NK-92 treated with Interleukin-12 subunit alpha and Interleukin-12 subunit beta, amount 100 ng/mL, for 24 hours (cell line): Measurements from ENCODE around the gene FPGS.
"Not testable (repeated sequence)": the region's sequence is repeated elsewhere in the genome, so short reads cannot be mapped to it uniquely, and the experiment has no call there.

Experiments used
- DNase-seq: peaks from one replicate; lab custom pipeline; 2025; lab: John Stamatoyannopoulos, UW

The FPGS gene

DNA sequence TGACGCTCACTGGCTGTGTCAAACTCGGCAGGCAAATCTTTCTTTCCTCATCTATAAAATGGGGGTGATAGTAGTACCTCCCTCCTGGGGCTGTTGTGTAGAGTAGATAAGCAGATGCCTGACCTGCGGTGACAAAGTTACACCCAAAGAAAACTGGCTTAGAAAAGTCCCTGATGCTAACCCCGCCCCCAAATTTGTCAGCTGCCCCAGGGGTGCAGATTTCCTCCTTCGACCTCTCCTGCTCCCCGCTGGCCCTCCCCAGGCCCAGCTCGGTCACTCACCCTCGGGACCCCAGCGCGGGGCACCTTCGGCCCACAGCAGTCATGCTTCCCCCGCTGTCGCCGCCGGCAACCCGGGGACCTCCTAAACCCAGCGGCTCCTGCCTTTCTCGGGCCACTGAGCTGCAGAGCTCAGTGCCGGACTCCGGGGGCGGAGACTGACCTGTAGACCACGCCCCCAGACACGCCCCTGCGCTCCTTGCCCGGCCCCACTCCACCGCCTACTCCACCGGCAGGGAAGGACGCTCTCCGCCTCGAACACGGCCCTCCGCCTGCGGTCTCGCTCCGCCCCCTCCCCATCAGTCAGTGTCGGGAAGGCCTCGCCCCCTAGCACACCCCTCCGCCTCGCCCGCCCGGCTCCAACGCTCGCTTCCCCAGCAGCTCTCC, 31.6 kb upstream of the FPGS start:
- DNase-seq = peak; percentile 76

- no peak for DNase-seq
Measured at GRCh38 chr9:127771570-127772189, 31.0 kb upstream of the FPGS start.

GRCh38 chr9:127772603-127773002, 30.1 kb upstream of the FPGS start:
- DNase-seq = no peak

GRCh38 chr9:127773272-127773671, 29.4 kb upstream of the FPGS start:
- DNase-seq = no peak

DNA sequence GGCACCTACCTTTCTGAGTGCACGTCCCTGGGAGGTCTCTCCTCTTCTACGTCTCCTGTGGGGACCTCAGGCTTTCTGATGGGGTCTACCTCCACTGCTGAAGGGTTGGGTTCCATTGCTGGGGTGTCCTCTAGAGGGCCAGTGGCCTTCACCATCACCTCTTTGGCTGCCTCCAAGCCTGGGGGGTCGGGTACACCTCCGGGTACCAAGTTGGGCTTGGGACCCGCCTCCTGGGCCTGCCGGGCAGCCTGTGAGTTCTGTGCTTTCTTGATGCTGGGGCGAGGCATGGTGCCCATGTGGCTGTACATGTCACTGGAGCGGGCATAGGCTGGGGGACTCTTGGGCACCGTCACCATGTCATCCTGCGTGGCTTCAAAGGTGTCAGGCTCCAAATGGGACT, 28.7 kb upstream of the FPGS start:
- no peak for DNase-seq

DNA sequence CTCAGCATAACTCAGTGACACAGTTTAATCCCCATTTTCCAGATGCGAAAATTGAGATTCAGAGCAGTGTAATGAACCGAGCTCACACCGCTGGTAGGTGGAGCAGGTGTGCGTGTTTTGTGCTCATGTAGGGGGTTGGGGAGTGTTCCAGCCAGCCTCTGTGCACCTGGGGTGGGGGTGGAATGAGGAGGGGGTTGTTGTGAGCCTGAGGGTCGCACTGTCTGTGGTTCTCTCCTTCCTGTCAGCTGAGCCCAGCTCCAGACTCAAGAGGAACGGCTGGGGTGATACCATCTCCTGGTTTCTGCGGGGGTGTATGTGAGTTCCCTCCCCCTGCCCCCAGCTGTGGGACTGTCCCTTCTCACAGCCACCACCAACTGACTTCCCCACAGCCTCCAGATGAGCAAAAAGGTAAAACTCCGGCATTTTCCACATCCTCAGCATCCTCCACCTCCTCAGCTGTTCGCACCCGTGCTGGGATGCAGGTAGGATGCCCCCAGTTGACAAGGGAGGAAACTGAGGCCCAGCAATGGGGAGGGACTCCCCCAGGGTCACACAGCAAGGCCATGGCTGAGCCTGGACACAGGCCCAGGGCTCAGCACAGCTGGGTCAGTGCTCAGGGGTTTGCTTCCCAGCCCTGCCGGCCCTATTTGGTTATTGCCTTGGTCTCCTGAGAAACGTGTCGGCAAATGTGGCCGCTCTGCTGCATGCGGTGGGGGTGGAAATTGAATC, 26.3 kb upstream of the FPGS start:
- DNase-seq = peak; percentile 27

- DNase-seq = no peak
Measured at GRCh38 chr9:127776924-127777289, 25.8 kb upstream of the FPGS start.

DNA sequence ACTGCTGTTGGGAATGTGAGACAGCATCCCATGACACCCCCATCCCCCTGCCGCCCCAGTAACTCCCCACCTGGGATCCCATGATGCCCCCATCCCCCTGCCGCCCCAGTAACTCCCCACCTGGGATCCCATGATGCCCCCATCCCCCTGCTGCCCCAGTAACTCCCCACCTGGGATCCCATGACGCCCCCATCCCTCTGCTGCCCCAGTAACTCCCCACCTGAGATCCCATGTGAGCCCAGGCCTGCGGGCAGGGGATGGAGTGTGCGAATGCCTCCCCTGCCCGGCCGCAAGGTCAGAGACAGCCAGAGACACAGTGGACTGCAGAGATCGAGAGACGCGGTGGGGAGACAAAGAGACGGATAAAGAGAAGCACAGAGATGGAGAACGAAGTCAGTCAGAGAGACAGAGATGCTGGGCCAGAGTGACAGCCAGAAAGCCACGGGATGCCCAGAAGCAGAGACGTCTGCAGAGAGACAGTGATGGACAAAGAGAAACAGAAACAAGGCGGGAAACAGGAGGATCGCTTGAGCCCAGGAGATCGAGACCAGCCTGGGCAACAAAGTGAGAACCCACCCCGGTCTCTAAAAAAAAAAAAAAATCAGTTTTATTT, 25.2 kb upstream of the FPGS start:
- no peak for DNase-seq

DNA sequence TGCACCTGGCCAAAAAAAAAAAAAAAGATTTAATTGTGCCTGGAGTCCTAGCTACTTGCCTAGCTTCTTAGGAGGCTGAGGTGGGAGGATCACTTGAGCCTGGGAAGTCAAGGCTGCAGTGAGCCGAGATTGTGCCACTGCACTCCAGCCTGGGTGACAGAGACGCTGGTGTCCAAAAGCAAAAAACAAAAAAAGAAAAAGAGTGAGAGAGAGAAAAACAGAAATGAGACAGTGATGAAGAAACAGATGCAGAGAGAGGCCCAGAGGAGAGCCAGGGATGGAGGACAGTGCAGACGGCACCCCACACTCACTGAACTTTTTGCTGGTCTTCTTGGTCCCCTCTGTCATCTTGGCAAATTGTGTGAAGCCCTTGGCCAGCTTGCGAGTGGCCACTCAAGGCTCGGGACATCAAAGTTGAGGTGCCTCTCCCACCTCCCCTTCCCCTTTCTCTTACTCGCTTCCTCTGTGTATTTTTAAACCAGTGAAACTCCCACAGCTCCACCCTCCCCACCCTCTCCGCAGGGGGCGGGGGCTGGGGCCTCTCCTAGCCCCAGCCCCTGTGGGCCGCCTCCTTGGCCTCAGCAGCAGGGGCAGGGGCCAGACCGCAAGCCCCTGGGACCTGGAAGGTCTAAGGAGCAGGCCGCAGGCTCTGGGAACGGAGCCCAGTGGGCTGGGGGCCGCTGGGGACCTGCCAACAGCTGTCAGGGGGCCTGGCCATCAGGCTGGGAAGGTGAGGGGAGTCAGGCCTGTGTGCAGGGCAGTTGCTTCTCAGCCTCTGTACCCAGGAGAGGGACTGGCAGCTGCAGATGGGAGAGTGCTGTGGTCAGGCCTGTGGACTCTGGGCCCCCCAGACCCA, 24.2 kb upstream of the FPGS start, which contains the start of gene SH2D3C:
SH2D3C (minus strand) TSS at position 387 of the 856 bp plus-strand sequence; CDS start at position 348, 39 bp downstream.
- DNase-seq = peak; percentile 36

- peak; percentile 63 for DNase-seq
Measured at GRCh38 chr9:127779136-127779981, 23.3 kb upstream of the FPGS start.

DNA sequence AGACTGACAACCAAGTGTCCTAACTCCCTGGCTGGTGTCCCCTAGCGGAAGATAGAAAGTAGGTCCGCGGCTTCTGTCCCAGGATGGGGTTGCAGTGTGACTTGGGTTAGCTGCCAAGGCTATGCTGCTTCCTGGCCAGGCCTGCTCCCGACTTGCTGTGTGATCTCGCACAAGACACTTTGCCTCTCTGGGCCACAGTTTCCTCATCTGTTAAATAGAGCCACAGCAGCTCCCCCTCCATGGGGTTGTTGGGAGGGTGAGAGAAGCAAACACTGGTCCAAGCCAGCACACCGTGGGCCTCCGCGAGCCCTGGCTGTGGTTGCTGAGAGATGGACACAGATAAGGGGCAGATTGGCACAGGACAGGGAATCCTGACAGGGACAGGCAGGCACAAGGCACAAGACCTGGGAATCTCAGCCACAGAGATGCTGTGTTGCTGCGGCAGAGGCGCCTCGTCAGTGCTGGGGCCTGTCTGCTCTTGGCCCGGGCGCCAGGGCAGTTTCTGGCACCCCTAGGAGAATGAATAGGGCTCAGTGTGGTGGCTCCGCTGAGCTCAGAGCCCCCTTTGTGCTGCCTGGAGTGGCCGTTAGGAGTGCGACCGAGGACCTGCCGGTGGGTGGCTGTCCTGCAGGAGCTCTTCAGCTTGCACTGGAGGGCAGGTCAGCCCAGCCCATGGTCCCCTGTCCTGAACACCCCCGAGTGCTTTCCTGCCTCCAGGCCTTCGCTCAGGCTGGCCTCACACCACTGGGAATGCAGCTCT, 22.4 kb upstream of the FPGS start:
- no peak for DNase-seq

DNA sequence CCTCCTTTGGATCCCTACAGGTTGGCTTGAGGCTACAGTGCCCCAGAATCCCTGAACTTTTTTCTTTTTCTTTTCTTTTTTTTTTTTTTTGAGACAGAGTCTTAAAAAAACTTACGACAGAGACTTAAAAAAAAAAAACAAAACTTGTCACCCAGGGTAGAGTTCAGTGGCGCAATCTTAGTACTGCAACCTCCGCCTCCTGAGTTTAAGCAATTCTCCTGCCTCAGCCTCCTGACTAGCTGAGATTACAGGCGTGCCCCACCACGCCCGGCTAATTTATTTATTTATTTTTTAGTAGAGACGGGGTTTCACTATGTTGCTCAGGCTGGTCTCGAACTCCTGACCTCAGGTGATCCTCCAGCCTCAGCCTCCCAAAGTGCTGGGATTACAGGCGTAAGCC, 21.8 kb upstream of the FPGS start:
- not testable (repeated sequence) for DNase-seq

DNA sequence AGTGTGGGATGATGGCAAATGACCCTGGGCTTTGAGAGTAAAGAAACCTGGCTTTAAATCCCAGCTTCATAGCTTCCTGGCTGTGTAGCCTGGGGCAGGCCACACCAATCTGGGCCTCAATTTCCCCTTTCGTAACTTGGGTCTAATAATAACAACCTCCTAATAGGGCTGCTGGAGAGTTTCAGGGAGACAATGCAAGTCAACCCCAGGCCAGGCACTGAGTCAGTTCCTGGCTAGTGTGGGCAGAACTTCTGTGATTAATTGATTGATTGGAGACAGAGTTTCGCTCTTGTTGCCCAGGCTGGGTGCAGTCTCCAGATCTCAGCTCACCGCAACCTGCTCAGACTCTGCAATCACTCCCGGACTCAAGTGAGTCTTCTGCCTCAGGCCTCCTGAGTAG, 20.9 kb upstream of the FPGS start:
- DNase-seq = no peak

DNA sequence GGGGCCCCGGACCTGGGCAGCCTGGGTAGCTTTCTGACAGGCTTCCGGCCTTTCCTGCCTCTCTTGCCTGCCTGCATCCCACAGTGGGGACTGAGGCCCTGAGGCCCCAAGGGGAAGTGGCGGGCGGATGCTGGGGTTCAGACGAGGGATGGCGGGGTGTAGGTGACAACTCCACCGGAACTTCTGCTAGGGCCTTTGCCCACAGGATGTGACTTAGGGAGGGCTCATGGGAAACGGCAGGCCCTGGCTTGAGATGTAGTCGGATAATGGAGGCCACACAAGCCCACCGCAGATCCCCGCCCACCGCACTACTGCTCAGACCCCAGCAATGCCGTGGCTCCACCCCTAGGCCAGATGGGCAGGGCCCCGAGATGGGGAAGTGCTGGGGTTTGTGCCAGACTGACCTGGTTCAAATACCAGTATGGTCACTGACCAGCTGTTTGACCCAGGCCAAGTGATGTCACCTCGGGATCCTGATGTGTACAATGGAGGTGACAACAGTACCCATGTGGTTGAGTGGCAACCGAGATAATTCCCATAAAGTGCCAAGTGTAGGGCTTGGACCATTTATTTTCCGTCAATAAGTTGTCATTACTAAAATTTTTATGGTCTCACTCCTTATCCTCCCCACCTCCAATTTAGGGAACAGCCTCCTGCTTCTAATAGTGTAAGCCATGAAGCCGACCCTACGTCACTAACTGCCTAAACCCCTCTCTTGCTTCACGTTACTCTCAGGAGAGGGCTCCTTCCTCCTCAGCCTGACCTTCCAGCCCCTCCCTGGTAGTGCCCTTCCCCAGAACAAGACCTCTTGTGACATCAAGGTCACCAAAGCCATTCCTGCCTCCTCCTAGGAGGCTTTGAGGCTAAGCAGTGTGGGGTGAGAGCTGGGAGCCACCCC, 19.3 kb upstream of the FPGS start:
- DNase-seq = peak; percentile 86

GRCh38 chr9:127785023-127785932, 17.4 kb upstream of the FPGS start:
- DNase-seq = peak; percentile 78

GRCh38 chr9:127785933-127786772, 16.5 kb upstream of the FPGS start, which contains the start of gene CDK9:
CDK9 (plus strand) TSS chr9:127786034; CDS start chr9:127786149, 115 bp downstream.
- DNase-seq = peak; percentile 79

DNA sequence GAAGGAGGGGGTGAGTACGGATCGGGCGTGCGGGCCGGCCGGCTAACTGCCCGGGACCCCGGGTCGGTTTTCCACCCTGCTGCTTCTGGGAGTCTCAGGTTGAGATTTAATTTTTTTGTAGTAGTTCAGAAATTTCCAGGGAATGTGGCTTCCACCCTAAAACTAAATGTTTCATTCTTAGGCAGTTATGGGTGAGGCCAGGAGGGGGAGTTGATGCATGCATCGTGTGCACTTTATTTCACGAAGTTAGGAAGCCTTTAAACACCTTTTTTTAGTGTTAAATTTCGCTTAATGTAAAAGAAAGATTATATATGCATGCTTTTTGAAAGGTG, 15.9 kb upstream of the FPGS start:
- no peak for DNase-seq
